GM23338 (cell line): Measurements from ENCODE around the gene ZFP64. TPM values are rescaled to one million over a fixed set of nuclear protein-coding genes. Genes with fewer than 3 reads are reported as not detected.
"Not testable (repeated sequence)": the region's sequence is repeated elsewhere in the genome, so short reads cannot be mapped to it uniquely, and the experiment has no call there.

Source experiments
- ATAC-seq: fragments of 200-7000 bp; cut with Tn5 transposase; 3 replicates; pipeline ENCODE4 v1.9.1; 2020
- DNase-seq: peaks from one replicate; pipeline ENCODE4 v3.0.0-alpha.2; 2015; ENCODE audit warnings: low spot score
- H2AFZ ChIP-seq: fragments of 200-600 bp; sonication (generic); 2 replicates; pipeline ENCODE4 v1.8.0; 2016; ENCODE audit warnings: antibody characterized with exemption, mild to moderate bottlenecking, moderate library complexity
- H3F3A ChIP-seq: fragments of 200-600 bp; sonication (generic); replicated peaks from 2 replicates; pipeline ENCODE4 v1.8.0; 2017; ENCODE audit warnings: antibody characterized with exemption, mixed run types, low read depth
- H3K27ac ChIP-seq: fragments of 200-600 bp; sonication (generic); 2 replicates; pipeline ENCODE4 v1.6.1; 2016; ENCODE audit warnings: low read depth
- H3K27me3 ChIP-seq: fragments of 200-600 bp; sonication (generic); 2 replicates; pipeline ENCODE4 v1.8.0; 2016; ENCODE audit warnings: mild to moderate bottlenecking, mixed run types, moderate library complexity; ENCODE audit not compliant: insufficient read depth
- H3K36me3 ChIP-seq: fragments of 200-600 bp; sonication (generic); 2 replicates; pipeline ENCODE4 v1.8.0; 2016; ENCODE audit warnings: mild to moderate bottlenecking; ENCODE audit not compliant: insufficient read depth
- H3K4me1 ChIP-seq: fragments of 200-600 bp; sonication (generic); 2 replicates; pipeline ENCODE4 v1.8.0; 2016; ENCODE audit warnings: mild to moderate bottlenecking, moderate library complexity; ENCODE audit not compliant: insufficient read depth
- H3K4me2 ChIP-seq: fragments of 200-600 bp; sonication (generic); 2 replicates; pipeline ENCODE4 v1.7.1; 2017; ENCODE audit warnings: mixed run types
- H3K4me3 ChIP-seq: fragments of 200-600 bp; sonication (generic); 2 replicates; pipeline ENCODE4 v1.6.1; 2016; ENCODE audit warnings: mixed run types
- H3K79me2 ChIP-seq: fragments of 200-600 bp; sonication (generic); replicated peaks from 2 replicates; pipeline ENCODE4 v1.8.0; 2017; ENCODE audit warnings: mild to moderate bottlenecking; ENCODE audit not compliant: insufficient read depth
- H3K9me2 ChIP-seq: fragments of 200-600 bp; sonication (generic); 2 replicates; pipeline ENCODE4 v1.8.0; 2017; ENCODE audit not compliant: insufficient read depth
- H4K20me1 ChIP-seq: fragments of 200-600 bp; sonication (generic); replicated peaks from 2 replicates; pipeline ENCODE4 v1.8.0; 2017; ENCODE audit warnings: mild to moderate bottlenecking; ENCODE audit not compliant: insufficient read depth
- H3K27ac Mint-ChIP-seq: 2 replicates; pipeline ENCODE4 v1.8.0; 2020; ENCODE audit warnings: inconsistent platforms, mild to moderate bottlenecking, moderate library complexity, mixed read lengths
- H3K27me3 Mint-ChIP-seq: 3 replicates; pipeline ENCODE4 v1.8.0; 2022; ENCODE audit warnings: low read depth, mild to moderate bottlenecking, moderate library complexity, mixed read lengths, inconsistent platforms; ENCODE audit not compliant: insufficient read depth, poor library complexity
- H3K36me3 Mint-ChIP-seq: 3 replicates; pipeline ENCODE4 v1.8.0; 2021; ENCODE audit warnings: low read depth, mild to moderate bottlenecking, inconsistent platforms, moderate library complexity, mixed read lengths
- H3K4me1 Mint-ChIP-seq: 3 replicates; pipeline ENCODE4 v1.8.0; 2020; ENCODE audit warnings: mild to moderate bottlenecking, inconsistent platforms, mixed read lengths
- H3K4me3 Mint-ChIP-seq: 3 replicates; pipeline ENCODE4 v1.8.0; 2021; ENCODE audit warnings: moderate library complexity, mild to moderate bottlenecking, inconsistent platforms, mixed read lengths
- H3K9me3 Mint-ChIP-seq: 3 replicates; pipeline ENCODE4 v1.8.0; 2020; ENCODE audit warnings: moderate library complexity, mild to moderate bottlenecking, inconsistent platforms, mixed read lengths
- CREB1 ChIP-seq: fragments of 250-450 bp; sonication (Bioruptor Pico); IDR thresholded peaks from 2 replicates; pipeline ENCODE4 v1.5.0; 2020; ENCODE audit warnings: low read depth, mild to moderate bottlenecking, moderate library complexity
- EZH2 ChIP-seq: fragments of 200-600 bp; sonication (generic); IDR thresholded peaks from one replicate; pipeline ENCODE4 v1.8.0; 2017; ENCODE audit warnings: antibody characterized with exemption, mild to moderate bottlenecking, low read depth; ENCODE audit not compliant: unreplicated experiment
- EZH2phosphoT487 ChIP-seq: fragments of 200-600 bp; sonication (generic); IDR thresholded peaks from one replicate; pipeline ENCODE4 v1.8.1; 2018; ENCODE audit warnings: antibody characterized with exemption; ENCODE audit not compliant: unreplicated experiment
- JUNB ChIP-seq: IDR thresholded peaks from one replicate; pipeline ENCODE4 v1.6.1; 2016; ENCODE audit warnings: antibody characterized with exemption; ENCODE audit not compliant: unreplicated experiment
- NANOG ChIP-seq: IDR thresholded peaks from 2 replicates; pipeline ENCODE4 v1.6.1; 2016; ENCODE audit warnings: antibody characterized with exemption, borderline replicate concordance
- POLR2AphosphoS5 ChIP-seq: IDR thresholded peaks from 2 replicates; pipeline ENCODE4 v1.6.1; 2016; ENCODE audit warnings: antibody characterized with exemption, low read depth
- STAT1 ChIP-seq: IDR thresholded peaks from one replicate; pipeline ENCODE4 v1.6.1; 2016; ENCODE audit warnings: antibody characterized with exemption; ENCODE audit not compliant: unreplicated experiment
- ZNF331 ChIP-seq: fragments of 250-450 bp; sonication (Bioruptor Pico); IDR thresholded peaks from 2 replicates; pipeline ENCODE4 v1.5.0; 2020; ENCODE audit warnings: low read depth, mild to moderate bottlenecking, moderate library complexity
- polyA plus RNA-seq: library from polyadenylated mRNA; unstranded; fragments of >200 nt; fragmentation: Nextera tagmentation; extraction: Ambion mirVana; gene quantifications from 2 replicates; pipeline ENCODE4 v1.2.1, GENCODE V29; 2016
- total RNA-seq: library from RNA; depleted of rRNA; stranded (reverse); fragments of >200 nt; shearing (Covaris generic); gene quantifications from 2 replicates; pipeline ENCODE4 v1.2.3, GENCODE V29; 2014
- TF ChIP-seq, protein P1 (sequence below): fragments of 250-450 bp; sonication (Bioruptor Pico); IDR thresholded peaks from 2 replicates; pipeline ENCODE4 v1.5.0; 2020; ENCODE audit warnings: mild to moderate bottlenecking, moderate library complexity
- TF ChIP-seq, protein P2 (sequence below): IDR thresholded peaks from 2 replicates; pipeline ENCODE4 v1.6.1; 2016; ENCODE audit warnings: antibody characterized with exemption
- TF ChIP-seq, protein P3 (sequence below): IDR thresholded peaks from one replicate; pipeline ENCODE4 v1.6.1; 2018; ENCODE audit warnings: antibody characterized with exemption; ENCODE audit not compliant: unreplicated experiment

ZFP64 gene
- total and polyA plus RNA-seq, 2 experiments from 2014 or later, result 9.6 to 30.4 TPM

DNA sequence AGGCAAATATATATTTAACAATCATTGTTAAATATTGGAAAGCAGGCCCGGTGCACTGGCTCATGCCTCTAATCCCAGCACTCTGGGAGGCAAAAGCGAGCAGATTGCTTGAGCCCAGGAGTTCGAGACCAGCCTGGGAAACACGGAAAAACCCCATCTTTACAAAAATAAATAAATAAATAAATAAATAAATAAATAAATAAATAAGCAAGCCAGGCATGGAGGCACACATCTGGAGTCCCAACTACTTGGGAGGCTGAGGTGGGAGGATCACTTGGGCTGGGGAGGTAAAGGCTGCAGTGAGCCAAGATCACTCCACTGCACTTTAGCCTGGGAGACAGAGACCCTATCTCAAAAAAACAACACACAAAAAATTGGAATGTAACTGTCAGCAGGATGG is 53.7 kb downstream of the ZFP64 start:
- Mint-ChIP-seq H3K27me3 (peaks cover 2% of the 10 kb centered on the region), H3K4me1 (no peaks in the 10 kb centered on the region), H3K36me3 (peaks cover 10% of the 10 kb centered on the region; the same call in 2 of the 3 replicates), H3K27ac (no peak overlapping the region), H3K9me3 (peaks cover 3% of the 10 kb centered on the region; the same call in 1 of the 3 replicates), H3K4me3 (no peak overlapping the region)
- Histone ChIP-seq H3K9me2 (no peaks in the 10 kb centered on the region; the same call in 1 of the 2 replicates), H3K4me3 (no peak overlapping the region), H3F3A (no peaks in the 10 kb centered on the region), H3K36me3 (no peaks in the 10 kb centered on the region), H3K4me2 (no peak overlapping the region), H2AFZ (no peak overlapping the region), H3K27ac (no peak overlapping the region), H3K4me1 (no peaks in the 10 kb centered on the region), H4K20me1 (no peaks in the 10 kb centered on the region), H3K27me3 (no peaks in the 10 kb centered on the region), H3K79me2 (no peaks in the 10 kb centered on the region)
- ATAC-seq, result no peak
- DNase-seq, result no peak
- TF ChIP-seq NANOG, result no peak
- TF ChIP-seq, protein P1, sequence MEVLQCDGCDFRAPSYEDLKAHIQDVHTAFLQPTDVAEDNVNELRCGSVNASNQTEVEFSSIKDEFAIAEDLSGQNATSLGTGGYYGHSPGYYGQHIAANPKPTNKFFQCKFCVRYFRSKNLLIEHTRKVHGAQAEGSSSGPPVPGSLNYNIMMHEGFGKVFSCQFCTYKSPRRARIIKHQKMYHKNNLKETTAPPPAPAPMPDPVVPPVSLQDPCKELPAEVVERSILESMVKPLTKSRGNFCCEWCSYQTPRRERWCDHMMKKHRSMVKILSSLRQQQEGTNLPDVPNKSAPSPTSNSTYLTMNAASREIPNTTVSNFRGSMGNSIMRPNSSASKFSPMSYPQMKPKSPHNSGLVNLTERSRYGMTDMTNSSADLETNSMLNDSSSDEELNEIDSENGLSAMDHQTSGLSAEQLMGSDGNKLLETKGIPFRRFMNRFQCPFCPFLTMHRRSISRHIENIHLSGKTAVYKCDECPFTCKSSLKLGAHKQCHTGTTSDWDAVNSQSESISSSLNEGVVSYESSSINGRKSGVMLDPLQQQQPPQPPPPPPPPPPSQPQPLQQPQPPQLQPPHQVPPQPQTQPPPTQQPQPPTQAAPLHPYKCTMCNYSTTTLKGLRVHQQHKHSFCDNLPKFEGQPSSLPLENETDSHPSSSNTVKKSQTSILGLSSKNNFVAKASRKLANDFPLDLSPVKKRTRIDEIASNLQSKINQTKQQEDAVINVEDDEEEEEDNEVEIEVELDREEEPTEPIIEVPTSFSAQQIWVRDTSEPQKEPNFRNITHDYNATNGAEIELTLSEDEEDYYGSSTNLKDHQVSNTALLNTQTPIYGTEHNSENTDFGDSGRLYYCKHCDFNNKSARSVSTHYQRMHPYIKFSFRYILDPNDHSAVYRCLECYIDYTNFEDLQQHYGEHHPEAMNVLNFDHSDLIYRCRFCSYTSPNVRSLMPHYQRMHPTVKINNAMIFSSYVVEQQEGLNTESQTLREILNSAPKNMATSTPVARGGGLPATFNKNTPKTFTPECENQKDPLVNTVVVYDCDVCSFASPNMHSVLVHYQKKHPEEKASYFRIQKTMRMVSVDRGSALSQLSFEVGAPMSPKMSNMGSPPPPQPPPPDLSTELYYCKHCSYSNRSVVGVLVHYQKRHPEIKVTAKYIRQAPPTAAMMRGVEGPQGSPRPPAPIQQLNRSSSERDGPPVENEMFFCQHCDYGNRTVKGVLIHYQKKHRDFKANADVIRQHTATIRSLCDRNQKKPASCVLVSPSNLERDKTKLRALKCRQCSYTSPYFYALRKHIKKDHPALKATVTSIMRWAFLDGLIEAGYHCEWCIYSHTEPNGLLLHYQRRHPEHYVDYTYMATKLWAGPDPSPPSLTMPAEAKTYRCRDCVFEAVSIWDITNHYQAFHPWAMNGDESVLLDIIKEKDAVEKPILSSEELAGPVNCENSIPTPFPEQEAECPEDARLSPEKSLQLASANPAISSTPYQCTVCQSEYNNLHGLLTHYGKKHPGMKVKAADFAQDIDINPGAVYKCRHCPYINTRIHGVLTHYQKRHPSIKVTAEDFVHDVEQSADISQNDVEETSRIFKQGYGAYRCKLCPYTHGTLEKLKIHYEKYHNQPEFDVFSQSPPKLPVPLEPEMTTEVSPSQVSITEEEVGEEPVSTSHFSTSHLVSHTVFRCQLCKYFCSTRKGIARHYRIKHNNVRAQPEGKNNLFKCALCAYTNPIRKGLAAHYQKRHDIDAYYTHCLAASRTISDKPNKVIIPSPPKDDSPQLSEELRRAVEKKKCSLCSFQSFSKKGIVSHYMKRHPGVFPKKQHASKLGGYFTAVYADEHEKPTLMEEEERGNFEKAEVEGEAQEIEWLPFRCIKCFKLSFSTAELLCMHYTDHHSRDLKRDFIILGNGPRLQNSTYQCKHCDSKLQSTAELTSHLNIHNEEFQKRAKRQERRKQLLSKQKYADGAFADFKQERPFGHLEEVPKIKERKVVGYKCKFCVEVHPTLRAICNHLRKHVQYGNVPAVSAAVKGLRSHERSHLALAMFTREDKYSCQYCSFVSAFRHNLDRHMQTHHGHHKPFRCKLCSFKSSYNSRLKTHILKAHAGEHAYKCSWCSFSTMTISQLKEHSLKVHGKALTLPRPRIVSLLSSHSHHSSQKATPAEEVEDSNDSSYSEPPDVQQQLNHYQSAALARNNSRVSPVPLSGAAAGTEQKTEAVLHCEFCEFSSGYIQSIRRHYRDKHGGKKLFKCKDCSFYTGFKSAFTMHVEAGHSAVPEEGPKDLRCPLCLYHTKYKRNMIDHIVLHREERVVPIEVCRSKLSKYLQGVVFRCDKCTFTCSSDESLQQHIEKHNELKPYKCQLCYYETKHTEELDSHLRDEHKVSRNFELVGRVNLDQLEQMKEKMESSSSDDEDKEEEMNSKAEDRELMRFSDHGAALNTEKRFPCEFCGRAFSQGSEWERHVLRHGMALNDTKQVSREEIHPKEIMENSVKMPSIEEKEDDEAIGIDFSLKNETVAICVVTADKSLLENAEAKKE, result no peak
- TF ChIP-seq ZNF331 (CRISPR knock-in tag), result no peak
- no peak for TF ChIP-seq STAT1
- TF ChIP-seq, protein P2, sequence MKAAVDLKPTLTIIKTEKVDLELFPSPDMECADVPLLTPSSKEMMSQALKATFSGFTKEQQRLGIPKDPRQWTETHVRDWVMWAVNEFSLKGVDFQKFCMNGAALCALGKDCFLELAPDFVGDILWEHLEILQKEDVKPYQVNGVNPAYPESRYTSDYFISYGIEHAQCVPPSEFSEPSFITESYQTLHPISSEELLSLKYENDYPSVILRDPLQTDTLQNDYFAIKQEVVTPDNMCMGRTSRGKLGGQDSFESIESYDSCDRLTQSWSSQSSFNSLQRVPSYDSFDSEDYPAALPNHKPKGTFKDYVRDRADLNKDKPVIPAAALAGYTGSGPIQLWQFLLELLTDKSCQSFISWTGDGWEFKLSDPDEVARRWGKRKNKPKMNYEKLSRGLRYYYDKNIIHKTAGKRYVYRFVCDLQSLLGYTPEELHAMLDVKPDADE, result no peak
- TF ChIP-seq EZH2, result no peak
- TF ChIP-seq JUNB, result no peak
- TF ChIP-seq CREB1 (CRISPR knock-in tag), result no peak
- no peak for TF ChIP-seq POLR2AphosphoS5
- no peak for TF ChIP-seq EZH2phosphoT487
- TF ChIP-seq, protein P3, sequence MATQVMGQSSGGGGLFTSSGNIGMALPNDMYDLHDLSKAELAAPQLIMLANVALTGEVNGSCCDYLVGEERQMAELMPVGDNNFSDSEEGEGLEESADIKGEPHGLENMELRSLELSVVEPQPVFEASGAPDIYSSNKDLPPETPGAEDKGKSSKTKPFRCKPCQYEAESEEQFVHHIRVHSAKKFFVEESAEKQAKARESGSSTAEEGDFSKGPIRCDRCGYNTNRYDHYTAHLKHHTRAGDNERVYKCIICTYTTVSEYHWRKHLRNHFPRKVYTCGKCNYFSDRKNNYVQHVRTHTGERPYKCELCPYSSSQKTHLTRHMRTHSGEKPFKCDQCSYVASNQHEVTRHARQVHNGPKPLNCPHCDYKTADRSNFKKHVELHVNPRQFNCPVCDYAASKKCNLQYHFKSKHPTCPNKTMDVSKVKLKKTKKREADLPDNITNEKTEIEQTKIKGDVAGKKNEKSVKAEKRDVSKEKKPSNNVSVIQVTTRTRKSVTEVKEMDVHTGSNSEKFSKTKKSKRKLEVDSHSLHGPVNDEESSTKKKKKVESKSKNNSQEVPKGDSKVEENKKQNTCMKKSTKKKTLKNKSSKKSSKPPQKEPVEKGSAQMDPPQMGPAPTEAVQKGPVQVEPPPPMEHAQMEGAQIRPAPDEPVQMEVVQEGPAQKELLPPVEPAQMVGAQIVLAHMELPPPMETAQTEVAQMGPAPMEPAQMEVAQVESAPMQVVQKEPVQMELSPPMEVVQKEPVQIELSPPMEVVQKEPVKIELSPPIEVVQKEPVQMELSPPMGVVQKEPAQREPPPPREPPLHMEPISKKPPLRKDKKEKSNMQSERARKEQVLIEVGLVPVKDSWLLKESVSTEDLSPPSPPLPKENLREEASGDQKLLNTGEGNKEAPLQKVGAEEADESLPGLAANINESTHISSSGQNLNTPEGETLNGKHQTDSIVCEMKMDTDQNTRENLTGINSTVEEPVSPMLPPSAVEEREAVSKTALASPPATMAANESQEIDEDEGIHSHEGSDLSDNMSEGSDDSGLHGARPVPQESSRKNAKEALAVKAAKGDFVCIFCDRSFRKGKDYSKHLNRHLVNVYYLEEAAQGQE, result no peak

DNA sequence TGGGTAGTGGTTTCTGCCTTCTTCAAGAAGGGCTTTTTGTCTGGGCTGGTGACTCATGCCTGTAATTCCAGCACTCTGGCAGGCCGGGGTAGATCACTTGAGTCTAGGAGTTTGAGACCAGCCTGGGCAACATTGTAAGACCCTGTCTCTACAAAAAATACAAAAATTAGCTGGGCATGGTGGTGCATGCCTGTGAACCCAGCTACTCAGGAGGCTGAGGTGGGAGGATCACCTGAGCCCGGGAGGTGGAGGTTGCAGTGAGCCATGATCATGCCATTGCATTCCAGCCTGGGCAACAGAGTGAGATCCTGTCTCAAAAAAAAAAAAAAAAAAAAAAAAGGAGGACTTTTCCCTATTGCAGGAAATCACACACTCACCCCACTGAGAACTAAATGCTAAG is 57.9 kb downstream of the ZFP64 start:
- H3K4me1 ChIP-seq, H3K27ac Mint-ChIP-seq, H2AFZ ChIP-seq, H3K9me2 ChIP-seq, H4K20me1 ChIP-seq, H3K4me3 Mint-ChIP-seq, H3K9me3 Mint-ChIP-seq, H3K4me1 Mint-ChIP-seq, H3K36me3 Mint-ChIP-seq, H3K27ac ChIP-seq, H3K36me3 ChIP-seq, H3K27me3 ChIP-seq, ATAC-seq, H3F3A ChIP-seq, H3K27me3 Mint-ChIP-seq, H3K79me2 ChIP-seq, H3K4me2 ChIP-seq, DNase-seq, H3K4me3 ChIP-seq: not testable (repeated sequence)
